ENCODE data around the gene SNX3.
"Not testable (repeated sequence)": the region's sequence is repeated elsewhere in the genome, so short reads cannot be mapped to it uniquely, and the experiment has no call there.

Gene SNX3

GRCh38 chr6:108260126-108260808, 573 bp downstream of the SNX3 start:
- DNase-seq = no peak

- DNase-seq = no peak
Observed at GRCh38 chr6:108254433-108255410, 6.1 kb downstream of the SNX3 start.

- DNase-seq = no peak
Observed at GRCh38 chr6:108253241-108253640, 7.6 kb downstream of the SNX3 start.

GRCh38 chr6:108252055-108252454, 8.8 kb downstream of the SNX3 start:
- no peak for DNase-seq

GRCh38 chr6:108251252-108251651, 9.6 kb downstream of the SNX3 start:
- no peak for DNase-seq

- DNase-seq = no peak
Observed at GRCh38 chr6:108250240-108250866, 10.5 kb downstream of the SNX3 start.

GRCh38 chr6:108247965-108248536, 12.8 kb downstream of the SNX3 start:
- no peak for DNase-seq

- not testable (repeated sequence) for DNase-seq
Observed at GRCh38 chr6:108245095-108245494, 15.7 kb downstream of the SNX3 start.

GRCh38 chr6:108243836-108244235, 17.0 kb downstream of the SNX3 start:
- no peak for DNase-seq

- no peak for DNase-seq
Observed at GRCh38 chr6:108242721-108243120, 18.1 kb downstream of the SNX3 start.

GRCh38 chr6:108242259-108242658, 18.6 kb downstream of the SNX3 start:
- no peak for DNase-seq

GRCh38 chr6:108238322-108238721, 22.5 kb downstream of the SNX3 start:
- no peak for DNase-seq

GRCh38 chr6:108236791-108237190, 24.0 kb downstream of the SNX3 start:
- DNase-seq = no peak

- no peak for DNase-seq
Observed at GRCh38 chr6:108235127-108235526, 25.7 kb downstream of the SNX3 start.

GRCh38 chr6:108228416-108228815, 32.4 kb downstream of the SNX3 start:
- no peak for DNase-seq

GRCh38 chr6:108227290-108227689, 33.5 kb downstream of the SNX3 start:
- DNase-seq = no peak

GRCh38 chr6:108222504-108222903, 38.3 kb downstream of the SNX3 start:
- DNase-seq = no peak

GRCh38 chr6:108222064-108222463, 38.8 kb downstream of the SNX3 start:
- DNase-seq = no peak

GRCh38 chr6:108211671-108212070, 49.2 kb downstream of the SNX3 start:
- no peak for DNase-seq

- DNase-seq = no peak
Observed at GRCh38 chr6:108210556-108210955, 50.3 kb downstream of the SNX3 start.

- no peak for DNase-seq
Observed at GRCh38 chr6:108209738-108210137, 51.1 kb downstream of the SNX3 start.

GRCh38 chr6:108207013-108207412, 53.8 kb downstream of the SNX3 start:
- no peak for DNase-seq
